NT2/D1 (cell line): ENCODE measurements around the gene SPRR2G.

Experiments used
- YY1 ChIP-seq: IDR thresholded peaks from 2 replicates; pipeline ENCODE4 v1.6.1; 2011; ENCODE audit not compliant: insufficient read length, insufficient read depth
- ZNF274 ChIP-seq: IDR thresholded peaks from 2 replicates; pipeline ENCODE4 v1.6.1; 2011; ENCODE audit warnings: mild to moderate bottlenecking, low read depth, low read length

DNA sequence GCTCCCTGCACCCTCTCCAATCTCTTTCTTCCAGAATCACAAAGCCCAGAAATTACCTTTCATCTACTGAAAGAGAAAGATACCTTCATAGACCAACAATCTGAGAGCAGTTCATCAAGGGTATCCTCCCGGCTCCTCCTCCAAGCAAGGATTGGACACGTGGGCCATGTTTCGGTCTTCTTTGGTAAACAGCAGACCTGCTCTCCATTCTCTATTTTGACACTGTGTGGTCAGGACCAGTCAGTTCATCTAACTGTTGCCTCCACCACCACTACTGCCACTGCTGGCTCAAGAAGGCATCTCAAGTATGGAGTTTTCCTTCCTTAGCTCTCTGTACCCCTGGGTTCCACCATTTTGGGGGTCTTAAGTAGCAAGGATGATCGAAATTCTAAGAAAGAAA is 44.5 kb upstream of the SPRR2G start:
- TF ChIP-seq YY1 (no peak), ZNF274 (no peak)
